HG02840 (cell line): Measurements from ENCODE around the gene MAP3K10.
"Not testable (repeated sequence)": the region's sequence is repeated elsewhere in the genome, so short reads cannot be mapped to it uniquely, and the experiment has no call there.

Experiments used
- ATAC-seq: cut with Tn5 transposase; IDR thresholded peaks from one replicate; pipeline ENCODE4 v1.9.1; 2021; ENCODE audit warnings: mild to moderate bottlenecking, moderate library complexity, moderate number of reproducible peaks; ENCODE audit not compliant: unreplicated experiment, low FRiP score

The MAP3K10 gene

DNA sequence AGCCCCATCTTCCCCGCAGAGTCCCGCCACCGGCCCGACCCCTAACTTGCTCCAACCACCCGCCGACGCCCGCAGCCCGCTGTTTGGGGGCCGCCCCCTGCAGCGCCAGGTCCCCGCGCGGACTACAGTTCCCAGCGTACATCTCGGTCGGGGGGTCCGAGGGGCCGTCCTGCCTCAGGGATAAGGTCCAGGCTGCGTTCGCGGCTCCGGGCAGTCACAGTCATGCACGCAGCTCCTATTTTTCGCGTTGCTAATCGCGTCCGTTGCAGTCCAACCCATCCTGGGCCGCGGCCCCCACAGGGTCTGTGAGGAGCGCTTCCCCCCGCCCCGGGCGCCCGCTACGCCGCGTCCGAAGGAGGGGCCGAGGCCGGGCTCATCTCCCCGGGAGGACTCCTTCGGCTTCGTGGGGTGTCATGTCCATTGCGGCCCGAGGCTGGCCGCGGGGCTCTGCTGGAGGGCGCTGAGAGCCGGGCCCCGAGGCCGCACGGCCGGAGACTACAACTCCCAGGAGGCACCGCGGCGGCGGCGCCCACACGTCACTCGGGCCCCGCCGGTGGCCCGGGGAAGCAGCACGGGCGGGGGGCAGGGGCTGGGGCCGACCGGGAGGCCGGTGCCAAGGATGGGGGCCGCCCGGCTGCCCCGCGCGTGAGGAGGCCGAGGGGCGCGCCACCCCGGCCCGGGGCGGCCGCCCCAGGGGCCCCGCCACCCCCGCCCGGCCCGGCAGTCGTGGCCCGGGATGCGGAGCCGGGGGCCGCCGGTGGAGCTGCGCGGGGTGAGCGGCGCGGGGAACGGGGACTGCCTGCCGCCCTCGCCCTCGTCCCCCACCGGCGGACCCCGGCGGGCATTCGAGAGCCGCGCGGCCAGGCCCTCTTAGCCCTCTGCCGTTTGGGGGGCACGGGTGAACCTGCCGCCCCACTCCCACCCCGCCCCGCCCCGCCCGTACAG, at the start of gene MAP3K10:
Gene MAP3K10, plus strand, starts transcription at position 536 of the 945 bp plus-strand sequence. CDS start 606 bp downstream, outside the sequence.
- ATAC-seq, result peak; percentile 68

DNA sequence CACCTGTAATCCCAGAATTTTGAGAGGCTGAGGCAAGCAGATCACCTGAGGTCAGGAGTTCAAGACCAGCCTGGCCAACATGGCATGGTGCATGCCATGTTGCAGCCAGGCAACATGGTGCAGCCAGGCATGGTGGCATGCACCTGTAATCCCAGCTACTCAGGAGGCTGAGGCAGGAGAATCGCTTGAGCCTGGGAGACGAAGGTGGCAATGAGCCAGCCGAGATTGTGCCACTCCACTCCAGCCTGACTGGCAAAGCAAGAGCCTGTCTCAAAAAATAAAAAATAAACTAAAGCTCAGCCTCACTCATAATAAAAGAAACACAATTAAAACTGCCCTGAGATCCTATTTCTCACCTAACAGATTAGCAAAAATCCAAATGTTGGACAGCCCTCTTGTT, 49.7 kb upstream of the MAP3K10 start:
- ATAC-seq, result no peak

DNA sequence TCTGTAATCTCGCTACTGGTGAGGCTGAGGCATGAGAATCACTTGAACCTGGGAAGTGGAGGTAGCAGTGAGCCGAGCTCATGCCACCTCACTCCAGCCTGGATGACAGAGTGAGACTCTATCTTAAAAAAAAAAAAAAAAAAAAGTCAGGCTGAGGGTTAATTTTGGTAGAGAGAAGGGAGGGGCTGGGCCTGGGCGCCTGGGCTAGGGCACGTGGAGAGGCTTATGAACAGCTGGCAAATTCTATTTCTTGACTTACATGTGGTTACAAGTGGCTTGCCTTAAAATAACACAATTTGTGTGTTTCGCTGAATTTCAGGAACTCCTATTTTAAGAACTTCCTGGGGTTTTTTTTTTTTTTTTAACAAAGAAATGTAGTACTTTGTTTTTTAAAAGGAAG, 47.6 kb upstream of the MAP3K10 start:
- peak; percentile 63 for ATAC-seq

DNA sequence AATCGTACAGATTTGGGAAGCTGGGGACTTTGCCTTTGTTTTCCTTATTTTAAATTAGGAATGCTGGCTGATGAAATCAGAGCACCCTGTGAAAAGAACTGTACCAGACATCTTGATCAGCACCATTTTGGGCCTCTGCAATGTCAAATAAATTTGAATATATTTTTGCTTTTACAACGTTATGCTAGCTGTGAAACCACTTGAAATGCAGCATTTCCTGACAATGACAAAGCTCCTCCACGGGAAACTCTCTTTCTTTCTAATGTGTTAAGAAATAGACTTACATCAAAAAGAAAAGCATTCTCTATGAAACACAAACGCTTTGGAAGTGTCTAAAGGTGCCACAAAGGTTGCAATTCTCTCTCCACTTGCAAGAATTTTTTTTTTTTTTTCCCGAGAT, 47.1 kb upstream of the MAP3K10 start:
- no peak for ATAC-seq

DNA sequence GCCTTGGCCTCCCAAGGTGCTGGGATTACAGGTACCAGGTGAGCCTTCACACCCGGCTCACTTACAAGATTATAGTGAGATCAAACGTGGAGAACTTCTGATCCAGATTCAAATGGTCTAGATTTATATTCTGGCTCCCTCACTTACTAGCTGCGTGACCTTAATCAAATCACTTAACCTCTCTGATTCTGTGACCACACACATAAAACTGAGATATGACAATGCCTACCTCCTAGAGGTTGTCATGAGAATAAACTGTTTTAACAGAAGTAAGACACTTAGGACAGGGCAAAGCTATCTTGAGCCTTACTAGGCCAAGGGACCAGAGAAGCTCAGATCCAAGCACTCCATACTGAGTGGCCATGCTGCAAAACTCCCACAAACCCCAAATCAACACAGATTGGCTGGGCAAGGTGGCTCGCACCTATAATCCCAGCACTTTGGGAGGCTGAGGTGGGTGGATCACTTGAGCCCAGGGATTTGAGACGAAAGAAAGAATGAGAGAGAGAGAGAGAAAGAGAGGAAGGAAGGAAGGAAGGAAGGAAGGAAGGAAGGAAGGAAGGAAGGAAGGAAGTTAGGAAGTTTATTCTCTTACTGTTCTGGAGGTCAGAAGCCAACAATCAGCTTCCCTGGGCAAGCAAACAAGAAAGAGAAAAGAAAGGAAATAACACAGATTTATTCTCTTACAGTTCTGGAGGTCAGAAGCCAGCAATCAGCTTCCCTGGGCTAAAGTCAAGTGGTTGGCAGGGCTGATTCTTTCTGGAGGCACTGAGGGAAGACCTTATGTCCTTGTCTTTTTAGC, 46.1 kb upstream of the MAP3K10 start:
- no peak for ATAC-seq

DNA sequence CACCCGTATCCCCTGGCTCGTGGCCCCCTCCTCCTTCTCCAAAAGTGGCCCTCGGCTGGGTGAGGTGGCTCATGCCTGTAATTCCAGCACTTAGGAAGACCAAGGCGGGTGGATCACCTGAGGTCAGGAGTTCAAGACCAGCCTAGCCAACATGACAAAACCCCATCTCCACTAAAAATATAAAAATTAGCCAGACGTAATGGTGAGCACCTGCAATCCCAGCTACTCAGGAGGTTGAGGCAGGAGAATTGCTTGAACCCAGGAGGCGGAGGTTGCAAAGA, 45.5 kb upstream of the MAP3K10 start:
- ATAC-seq, result not testable (repeated sequence)

DNA sequence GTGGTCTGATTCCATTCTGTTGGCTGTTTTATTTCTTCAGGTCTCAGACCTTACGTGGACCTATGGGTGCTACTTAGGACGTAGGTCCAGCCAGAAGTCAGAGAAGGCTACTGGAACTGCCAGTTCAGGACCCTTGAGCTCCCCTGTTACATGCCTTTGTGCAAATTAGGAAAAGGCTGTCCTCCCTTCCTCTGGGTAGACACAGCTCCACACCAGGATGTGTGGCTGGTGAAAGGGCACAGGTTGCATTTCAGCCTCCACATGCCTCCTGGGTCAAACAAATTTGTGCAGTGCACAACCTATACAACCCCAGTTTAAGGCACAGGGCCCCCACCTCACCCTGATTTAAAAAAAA, 43.9 kb upstream of the MAP3K10 start:
- ATAC-seq, result no peak

DNA sequence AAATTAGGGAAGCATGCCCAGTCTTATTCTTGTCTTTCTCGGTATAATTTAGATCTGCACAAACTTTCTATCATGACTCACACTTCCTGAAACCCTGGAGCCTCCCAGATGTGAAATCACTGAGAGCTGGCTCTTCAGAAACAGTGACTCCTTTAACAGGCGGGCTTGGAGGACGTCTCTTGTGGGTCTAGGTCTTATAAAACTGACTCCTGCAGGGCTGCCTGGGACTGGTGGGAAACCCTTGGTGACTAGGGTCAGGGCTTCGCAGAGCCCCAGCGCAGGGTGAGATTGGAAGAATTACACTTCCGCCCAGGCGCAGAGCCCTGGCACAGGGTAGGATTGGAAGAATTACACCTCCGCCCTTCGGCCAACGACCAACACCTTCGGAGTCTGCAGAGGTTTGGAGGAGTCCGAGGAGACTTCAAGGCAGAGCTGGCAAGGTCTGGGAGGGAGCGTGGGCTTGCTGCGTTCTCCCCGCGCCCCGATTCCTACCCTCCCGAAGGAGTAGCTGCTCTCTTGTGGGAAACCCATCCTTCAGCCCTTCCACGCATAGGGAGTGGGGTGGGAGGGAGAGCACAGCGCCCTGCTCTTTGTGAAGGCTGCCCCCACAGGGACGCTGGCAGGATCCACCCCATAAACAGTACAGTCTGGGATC, 43.4 kb upstream of the MAP3K10 start:
- ATAC-seq, result no peak

DNA sequence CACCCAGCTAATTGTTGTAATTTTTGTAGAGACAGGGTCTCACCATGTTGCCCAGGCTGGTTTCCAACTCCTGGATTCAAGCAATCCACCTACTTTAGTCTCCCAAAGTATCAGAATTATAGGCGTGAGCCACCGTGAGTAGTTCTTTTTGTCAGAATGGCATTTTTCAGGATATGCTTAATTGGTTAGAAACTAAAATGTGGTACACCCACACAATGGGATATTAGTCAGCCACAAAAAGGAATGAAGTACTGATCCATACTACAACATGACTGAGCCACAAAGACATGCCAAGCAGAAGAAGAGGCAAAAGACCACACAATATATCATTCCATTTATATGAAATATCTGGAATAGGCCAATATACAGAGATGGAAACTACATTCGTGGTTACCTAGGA, 41.7 kb upstream of the MAP3K10 start:
- no peak for ATAC-seq

DNA sequence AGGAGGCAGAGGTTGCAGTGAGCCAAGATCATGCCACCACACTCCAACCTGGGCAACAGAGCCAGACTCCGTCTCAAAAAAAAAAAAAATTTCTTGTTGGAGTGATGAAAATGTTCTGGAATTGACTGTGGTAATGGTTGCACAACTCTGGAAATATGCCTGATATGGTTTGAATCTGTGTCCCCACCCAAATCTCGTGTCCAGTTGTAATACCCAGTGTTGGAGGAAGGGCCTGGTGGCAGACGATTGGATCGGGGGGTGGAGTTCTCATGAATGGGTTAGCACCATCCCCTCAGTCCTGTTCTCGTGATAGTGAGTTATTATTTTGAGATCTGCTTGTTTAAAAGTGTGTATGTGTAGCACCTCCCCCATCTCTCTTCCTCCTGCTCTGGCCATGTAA, 41.1 kb upstream of the MAP3K10 start:
- ATAC-seq, result no peak

DNA sequence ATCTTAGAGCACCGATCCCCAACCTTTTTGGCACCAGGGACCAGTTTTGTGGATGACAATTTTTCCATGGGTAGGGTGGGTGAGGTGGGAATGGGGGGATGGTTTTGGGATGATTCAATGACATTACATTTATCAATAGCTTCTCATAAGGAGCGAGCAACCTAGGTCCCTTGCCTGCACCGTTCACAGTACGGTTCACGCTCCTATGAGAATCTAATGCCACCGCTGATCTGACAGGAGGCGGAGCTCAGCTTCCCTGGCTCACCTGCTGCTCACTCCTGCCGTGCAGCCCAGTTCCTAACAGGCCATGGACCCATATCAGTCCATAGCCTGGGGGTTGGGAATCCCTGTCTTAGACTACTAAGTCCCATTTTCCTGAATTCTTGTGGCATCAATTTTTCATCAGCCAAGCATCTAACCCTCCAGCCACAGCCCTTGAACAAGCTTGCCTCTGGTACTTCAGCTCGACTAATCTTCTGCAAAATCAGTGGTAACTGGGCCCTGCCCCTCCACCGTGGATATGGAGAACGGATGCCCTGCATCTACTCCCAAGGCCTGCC, 37.0 kb upstream of the MAP3K10 start:
- no peak for ATAC-seq

DNA sequence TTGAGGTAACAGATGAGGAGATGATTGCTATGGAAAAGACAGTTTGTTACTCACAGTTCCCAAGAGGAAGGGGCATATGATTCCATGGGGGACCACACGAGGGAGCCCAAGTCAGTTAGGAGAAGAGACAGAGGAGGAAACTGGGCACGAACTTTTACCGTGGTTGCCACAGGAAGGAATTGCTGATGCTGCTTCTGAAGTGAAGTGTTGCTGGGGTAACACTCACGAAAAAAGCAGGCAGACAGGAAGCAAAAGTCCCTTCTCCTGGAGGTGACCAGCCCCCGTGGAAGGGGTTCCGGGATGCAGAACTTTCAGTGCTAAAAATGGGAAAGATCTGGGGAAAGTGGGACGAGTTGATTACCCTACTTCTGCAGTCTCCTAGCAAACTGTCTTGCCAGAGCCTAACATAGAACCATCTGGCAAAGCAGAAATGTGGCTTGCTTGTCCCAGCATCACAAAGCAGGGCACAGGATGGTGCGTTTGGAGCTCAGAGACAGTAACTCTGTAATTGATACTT, 35.4 kb upstream of the MAP3K10 start:
- no peak for ATAC-seq

DNA sequence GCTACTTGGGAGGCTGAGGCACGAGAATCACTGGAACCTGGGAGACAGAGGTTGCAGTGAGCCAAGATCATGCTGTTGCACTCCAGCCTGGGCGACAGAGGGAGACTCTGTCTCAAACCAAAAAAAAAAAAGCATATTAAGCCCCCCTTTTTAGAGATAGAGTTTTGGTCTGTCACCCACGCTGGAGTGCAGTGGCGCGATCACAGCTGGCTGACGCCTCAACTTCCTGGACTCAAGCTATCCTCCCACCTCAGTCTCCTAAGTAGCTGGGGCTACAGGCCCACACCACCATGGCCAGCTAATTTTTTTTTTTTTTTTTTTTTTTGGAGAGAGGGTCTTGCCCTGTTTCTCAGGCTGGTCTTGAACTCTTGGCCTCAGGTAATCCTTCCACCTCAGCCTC, 34.2 kb upstream of the MAP3K10 start:
- ATAC-seq, result no peak

DNA sequence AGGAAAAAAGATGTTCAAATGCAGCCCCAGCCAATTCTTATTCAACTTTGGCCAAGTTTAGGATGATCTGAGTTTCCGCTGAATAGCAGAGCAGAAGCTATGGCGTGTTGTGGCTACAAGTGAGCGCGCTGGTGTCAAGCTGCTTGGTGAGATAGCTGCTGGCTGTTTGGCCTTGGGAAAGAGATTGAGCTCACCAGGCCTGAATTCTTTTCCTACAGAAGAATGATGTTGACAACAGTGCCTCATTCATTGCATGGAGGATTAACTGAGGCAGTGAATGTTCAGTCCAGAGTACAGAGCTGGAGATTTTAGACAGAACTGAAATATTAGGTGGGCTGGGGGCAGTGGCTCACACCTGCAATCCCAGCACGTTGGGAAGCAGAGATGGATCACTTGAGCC, 31.5 kb upstream of the MAP3K10 start:
- ATAC-seq, result no peak

DNA sequence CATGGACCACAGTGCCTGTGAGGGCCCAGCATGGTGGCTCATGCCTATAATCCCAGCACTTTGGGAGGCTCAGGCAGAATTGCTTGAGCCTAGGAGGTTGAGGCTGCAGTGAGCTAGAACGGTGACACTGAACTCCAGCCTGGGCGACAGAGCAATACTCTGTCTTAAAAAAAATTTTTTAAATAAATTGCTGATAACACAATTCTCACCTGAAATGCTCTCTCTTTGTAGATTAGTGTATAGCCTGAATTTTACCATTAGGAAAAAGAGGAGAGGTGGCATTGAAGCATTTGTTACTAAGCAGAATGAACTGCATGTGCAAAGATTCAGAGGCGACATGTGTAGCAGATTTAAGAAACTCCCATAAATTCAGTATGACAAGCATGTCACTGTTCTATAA, 29.1 kb upstream of the MAP3K10 start:
- ATAC-seq, result no peak

DNA sequence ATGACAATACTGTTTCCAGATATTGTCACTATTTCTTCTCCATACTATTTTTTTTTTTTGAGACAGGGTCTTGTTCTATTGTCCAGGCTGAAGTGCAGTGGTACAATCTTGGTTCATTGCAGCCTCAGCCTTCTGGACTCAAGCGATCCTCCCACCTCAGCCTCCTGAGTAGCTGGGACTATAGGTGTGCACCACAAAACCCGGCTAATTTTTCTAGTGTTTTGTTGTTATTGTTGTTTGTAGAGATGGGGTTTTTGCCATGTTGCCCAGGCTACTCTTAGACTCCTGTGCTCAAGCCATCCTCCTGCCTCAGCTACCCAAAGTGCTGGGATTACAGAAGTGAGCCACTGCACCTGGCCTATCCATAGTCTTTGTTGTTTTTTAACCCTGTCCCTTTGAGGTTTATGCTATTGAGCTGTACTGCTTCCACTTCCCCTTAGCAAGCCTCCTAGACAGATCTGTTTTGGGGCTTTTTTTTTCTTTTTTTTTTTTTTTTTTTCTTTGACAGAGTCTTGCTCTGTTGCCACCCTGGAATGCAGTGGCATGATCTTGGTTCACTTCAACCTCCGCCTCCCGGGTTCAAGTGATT, 27.6 kb upstream of the MAP3K10 start:
- ATAC-seq, result no peak

DNA sequence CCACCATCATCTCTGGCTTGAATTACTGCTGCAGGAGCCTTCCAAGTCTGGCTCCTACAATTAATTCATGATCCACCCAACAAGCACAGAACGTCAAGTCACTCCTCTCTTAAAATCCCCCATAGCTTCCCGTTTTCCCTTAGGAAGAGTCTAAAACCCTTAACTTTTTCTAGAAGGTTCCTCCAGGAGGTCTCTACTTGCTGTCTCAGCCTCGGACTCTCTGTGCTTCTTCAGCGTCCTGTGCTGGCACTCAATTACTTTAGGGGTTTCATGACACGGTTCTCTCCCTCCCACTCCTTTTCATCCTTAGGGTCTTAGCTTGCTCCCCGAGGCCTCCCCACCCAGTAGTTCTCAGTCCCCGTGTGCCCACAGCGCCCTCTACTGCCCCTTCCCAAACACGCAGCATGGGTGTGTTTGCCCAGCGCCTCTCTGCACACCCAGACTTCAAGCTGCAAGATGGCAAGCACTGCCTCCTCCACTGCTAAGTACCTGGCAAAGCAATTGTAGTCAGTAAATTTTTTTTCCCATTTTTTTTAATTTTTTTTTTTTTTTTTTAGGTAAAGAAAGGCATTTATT, 25.8 kb upstream of the MAP3K10 start:
- ATAC-seq, result no peak

DNA sequence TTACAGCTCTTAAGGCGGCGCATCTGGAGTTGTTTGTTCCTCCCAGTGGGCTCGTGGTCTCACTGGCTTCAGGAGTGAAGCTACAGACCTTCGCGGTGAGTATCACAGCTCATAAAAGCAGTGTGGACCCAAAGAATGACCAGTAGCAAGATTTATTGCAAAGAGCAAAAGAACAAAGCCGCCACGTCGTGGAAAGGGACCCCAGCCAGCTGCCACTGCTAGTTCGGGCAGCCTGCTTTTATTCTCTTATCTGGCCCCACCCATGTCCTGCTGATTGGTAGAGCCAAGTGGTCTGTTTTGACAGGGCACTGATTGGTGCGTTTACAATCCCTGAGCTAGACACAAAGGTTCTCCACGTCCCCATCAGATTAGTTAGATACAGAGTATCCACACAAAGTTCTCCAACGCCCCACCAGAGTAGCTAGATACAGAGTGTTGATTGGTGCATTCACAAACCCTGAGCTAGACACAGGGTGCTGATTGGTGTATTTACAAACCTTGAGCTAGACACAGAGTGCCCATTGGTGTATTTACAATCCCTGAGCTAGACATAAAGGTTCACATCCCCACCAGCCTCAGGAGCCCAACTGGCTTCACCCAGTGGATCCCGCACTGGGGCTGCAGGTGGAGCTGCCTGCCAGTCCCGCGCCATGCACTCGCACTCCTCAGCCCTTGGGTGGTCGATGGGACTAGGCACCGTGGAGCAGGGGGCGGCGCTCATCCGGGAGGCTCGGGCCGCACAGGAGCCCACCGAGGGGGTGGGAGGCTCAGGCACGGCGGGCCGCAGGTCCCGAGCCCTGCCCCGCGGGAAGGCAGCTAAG, 21.5 kb upstream of the MAP3K10 start:
- not testable (repeated sequence) for ATAC-seq

DNA sequence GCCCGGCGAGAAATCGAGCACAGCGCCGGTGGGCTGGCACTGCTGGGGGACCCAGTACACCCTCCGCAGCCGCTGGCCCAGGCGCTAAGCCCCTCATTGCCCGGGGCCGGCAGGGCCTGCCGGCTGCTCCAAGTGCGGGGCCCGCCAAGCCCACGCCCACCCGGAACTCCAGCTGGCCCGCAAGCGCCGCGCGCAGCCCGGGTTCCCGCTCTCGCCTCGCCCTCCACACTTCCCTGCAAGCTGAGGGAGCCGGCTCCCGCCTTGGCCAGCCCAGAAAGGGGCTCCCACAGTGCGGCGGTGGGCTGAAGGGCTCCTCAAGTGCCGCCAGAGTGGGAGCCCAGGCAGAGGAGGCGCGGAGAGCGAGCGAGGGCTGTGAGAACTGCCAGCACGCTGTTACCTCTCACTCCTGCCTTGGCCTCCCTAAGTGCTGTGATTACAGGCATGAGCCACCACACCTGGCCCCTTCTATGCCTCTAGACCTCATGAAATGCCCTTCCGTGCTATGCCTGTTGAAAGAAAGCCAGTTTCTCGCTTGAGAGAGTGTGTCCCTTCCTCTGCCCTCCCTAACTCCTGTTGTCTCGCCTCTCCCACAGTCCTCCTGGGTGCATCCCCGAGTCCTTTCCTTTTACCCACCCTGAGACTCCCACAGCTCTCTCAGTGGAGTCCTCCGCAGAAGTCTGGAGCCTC, 20.8 kb upstream of the MAP3K10 start:
- not testable (repeated sequence) for ATAC-seq
